NT2/D1 (cell line): ENCODE data around the gene BARX2.

Experiments
- DNase-seq: peaks from one replicate; pipeline ENCODE4 v3.0.0-alpha.2; 2011; ENCODE audit warnings: low read depth, low spot score
- H3K27me3 ChIP-seq: 2 replicates; pipeline ENCODE4 v1.6.0; 2011; ENCODE audit warnings: mild to moderate bottlenecking; ENCODE audit not compliant: insufficient read length, insufficient read depth
- H3K36me3 ChIP-seq: 2 replicates; pipeline ENCODE4 v1.6.1; 2011; ENCODE audit warnings: mild to moderate bottlenecking, low read length, mixed read lengths; ENCODE audit not compliant: insufficient read depth, insufficient read length
- H3K4me1 ChIP-seq: 2 replicates; pipeline ENCODE4 v1.5.1; 2011; ENCODE audit not compliant: insufficient read depth, insufficient read length
- H3K4me3 ChIP-seq: 2 replicates; pipeline ENCODE4 v1.5.1; 2011; ENCODE audit warnings: low read depth; ENCODE audit not compliant: insufficient read length
- H3K9ac ChIP-seq: 2 replicates; pipeline ENCODE4 v1.6.0; 2011; ENCODE audit warnings: low read depth; ENCODE audit not compliant: insufficient read length
- H3K9me3 ChIP-seq: 2 replicates; pipeline ENCODE4 v1.5.1; 2011; ENCODE audit warnings: mild to moderate bottlenecking, low read length; ENCODE audit not compliant: insufficient read depth
- SUZ12 ChIP-seq: IDR thresholded peaks from 2 replicates; pipeline ENCODE4 v1.6.1; 2011; ENCODE audit not compliant: insufficient read length, insufficient read depth; ENCODE audit errors: extremely low read depth
- YY1 ChIP-seq: IDR thresholded peaks from 2 replicates; pipeline ENCODE4 v1.6.1; 2011; ENCODE audit not compliant: insufficient read length, insufficient read depth
- ZNF274 ChIP-seq: IDR thresholded peaks from 2 replicates; pipeline ENCODE4 v1.6.1; 2011; ENCODE audit warnings: mild to moderate bottlenecking, low read depth, low read length

Gene BARX2

GRCh38 chr11:129457321-129457720 lies 81.7 kb downstream of the BARX2 start:
- no peak for DNase-seq
- H3K4me1 ChIP-seq: peaks cover 6% of the 10 kb centered on the region

GRCh38 chr11:129458278-129458677 lies 82.6 kb downstream of the BARX2 start:
- Histone ChIP-seq H3K9ac (no peak overlapping the region), H3K4me1 (peaks cover 6% of the 10 kb centered on the region), H3K9me3 (no peaks in the 10 kb centered on the region), H3K36me3 (no peaks in the 10 kb centered on the region), H3K4me3 (no peak overlapping the region), H3K27me3 (no peaks in the 10 kb centered on the region)
- TF ChIP-seq ZNF274: no peak
- TF ChIP-seq YY1: no peak
- no peak for TF ChIP-seq SUZ12
- no peak for DNase-seq

More at GRCh38 chr11:129457321-129457720, 81.7 kb downstream of the BARX2 start:
- H3K9ac ChIP-seq: no peak overlapping the region
- H3K4me3 ChIP-seq: no peak overlapping the region
- no peaks in the 10 kb centered on the region for H3K9me3 ChIP-seq
- H3K27me3 ChIP-seq: no peaks in the 10 kb centered on the region
- H3K36me3 ChIP-seq: no peaks in the 10 kb centered on the region
- TF ChIP-seq ZNF274 (no peak), SUZ12 (no peak), YY1 (no peak)

GRCh38 chr11:129458756-129459535 lies 83.3 kb downstream of the BARX2 start:
- H3K4me1 ChIP-seq: peaks cover 2% of the 10 kb centered on the region
- H3K4me3 ChIP-seq: no peak overlapping the region
- TF ChIP-seq YY1: no peak
- no peak overlapping the region for H3K9ac ChIP-seq
- no peaks in the 10 kb centered on the region for H3K9me3 ChIP-seq
- DNase-seq: no peak
- H3K27me3 ChIP-seq: no peaks in the 10 kb centered on the region
- H3K36me3 ChIP-seq: no peaks in the 10 kb centered on the region

GRCh38 chr11:129460714-129461113 lies 85.1 kb downstream of the BARX2 start:
- no peak for DNase-seq
- no peak overlapping the region for H3K9ac ChIP-seq
- H3K36me3 ChIP-seq: no peaks in the 10 kb centered on the region
- no peaks in the 10 kb centered on the region for H3K27me3 ChIP-seq
- no peaks in the 10 kb centered on the region for H3K4me1 ChIP-seq
- no peak overlapping the region for H3K4me3 ChIP-seq
- H3K9me3 ChIP-seq: no peaks in the 10 kb centered on the region
- no peak for TF ChIP-seq SUZ12
- no peak for TF ChIP-seq ZNF274
- TF ChIP-seq YY1: no peak

- TF ChIP-seq SUZ12: no peak
- TF ChIP-seq YY1: no peak
- TF ChIP-seq ZNF274: no peak
- Histone ChIP-seq H3K4me1 (no peaks in the 10 kb centered on the region), H3K36me3 (no peaks in the 10 kb centered on the region), H3K9me3 (no peaks in the 10 kb centered on the region), H3K9ac (no peak overlapping the region), H3K27me3 (no peaks in the 10 kb centered on the region), H3K4me3 (no peak overlapping the region)
- DNase-seq: no peak
These were observed 108.4 kb downstream of the BARX2 start for GRCh38 chr11:129484068-129484467.

- Histone ChIP-seq H3K9ac (no peak overlapping the region), H3K27me3 (no peaks in the 10 kb centered on the region), H3K36me3 (no peaks in the 10 kb centered on the region), H3K9me3 (no peaks in the 10 kb centered on the region), H3K4me3 (no peak overlapping the region), H3K4me1 (no peaks in the 10 kb centered on the region)
- DNase-seq: no peak
- TF ChIP-seq SUZ12 (no peak), ZNF274 (no peak), YY1 (no peak)
These were observed 113.6 kb downstream of the BARX2 start for GRCh38 chr11:129489249-129489648.

GRCh38 chr11:129490004-129490403 lies 114.4 kb downstream of the BARX2 start:
- no peak for TF ChIP-seq YY1
- TF ChIP-seq SUZ12: no peak
- no peak for TF ChIP-seq ZNF274
- DNase-seq: no peak
- Histone ChIP-seq H3K27me3 (no peaks in the 10 kb centered on the region), H3K9ac (no peak overlapping the region), H3K4me1 (no peaks in the 10 kb centered on the region), H3K9me3 (no peaks in the 10 kb centered on the region), H3K36me3 (no peaks in the 10 kb centered on the region), H3K4me3 (no peak overlapping the region)
